ENCODE data around the gene ITGA8. TPM values are rescaled to one million over a fixed set of nuclear protein-coding genes. Genes with fewer than 3 reads are reported as not detected.
A peak's percentile ranks its signal among the peaks of the same experiment; 100 is the strongest.
"Not testable (repeated sequence)": the region's sequence is repeated elsewhere in the genome, so short reads cannot be mapped to it uniquely, and the experiment has no call there.

ITGA8 gene
- polyA plus RNA-seq, 5 donors = 42.0 to 88.6 (median 67.3) TPM

DNA sequence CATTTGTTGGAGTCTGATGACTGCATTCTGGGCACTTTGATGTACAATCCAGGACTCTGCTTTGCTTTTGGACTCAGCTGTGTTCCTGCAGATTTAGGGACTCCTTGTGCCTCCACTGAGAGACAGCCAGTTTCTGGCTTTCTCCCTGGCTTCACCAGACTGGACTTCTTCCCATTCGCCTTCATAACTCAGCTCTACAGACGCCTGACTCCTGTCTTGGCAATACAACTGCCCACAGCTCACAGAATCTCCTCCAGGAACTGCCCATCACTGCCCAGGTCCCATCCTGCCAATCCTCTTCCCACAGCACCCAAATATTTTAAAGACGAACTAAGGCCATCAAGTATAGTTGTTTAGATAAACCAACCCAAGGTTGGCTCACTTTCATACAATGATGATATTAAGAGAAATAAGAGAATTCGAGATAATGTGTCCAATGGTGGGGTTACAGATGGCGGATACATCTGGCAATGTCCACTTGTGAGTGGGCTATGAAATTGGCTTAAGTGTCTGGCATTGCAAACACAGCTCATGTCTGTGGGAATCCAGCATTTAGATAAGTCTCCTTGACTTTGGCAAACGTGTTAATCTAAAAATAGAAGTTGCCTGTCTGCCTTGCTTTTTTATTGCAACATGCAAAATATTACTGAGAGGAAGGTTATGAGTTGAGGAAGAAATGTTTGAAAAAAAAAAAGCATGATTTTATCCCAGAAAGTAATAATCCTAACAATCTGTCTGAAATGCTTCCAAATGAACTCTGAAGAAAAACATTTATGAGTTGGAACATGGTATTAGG, 95.1 kb downstream of the ITGA8 start:
- DNase-seq = peak; percentile 78 to 81

DNA sequence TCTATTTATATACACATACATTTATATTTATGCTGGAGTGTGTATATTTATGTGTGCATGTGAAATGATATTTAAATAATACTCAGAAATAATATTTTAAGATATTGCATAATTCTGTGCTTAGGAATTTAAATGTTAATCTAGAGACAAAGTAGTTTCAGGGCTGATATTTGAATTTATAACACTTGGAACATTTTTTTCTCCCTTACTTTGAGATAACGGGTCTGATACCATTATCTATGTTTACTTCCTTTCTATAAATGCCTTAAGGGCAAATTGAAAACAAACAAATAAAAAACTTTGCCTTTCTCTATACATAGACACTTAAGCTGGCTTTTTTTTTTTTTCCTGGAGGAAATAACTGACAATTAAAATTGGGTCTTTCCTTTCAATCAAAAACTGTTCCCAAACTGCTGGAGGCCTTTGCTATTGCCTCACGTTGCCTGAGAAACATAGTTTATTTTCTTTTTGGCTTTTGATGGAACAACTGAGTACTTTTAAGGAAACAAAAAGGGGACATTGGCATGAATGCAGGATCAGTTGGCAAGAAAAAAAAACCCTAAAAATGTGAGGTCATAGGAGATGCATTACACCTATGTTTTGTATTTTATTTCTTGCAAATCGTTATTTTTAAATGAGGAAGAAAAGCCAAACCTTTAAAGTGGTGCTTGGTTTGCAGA, 98.7 kb downstream of the ITGA8 start:
- peak in 1 of 2 donors; percentile 40 for DNase-seq

GRCh38 chr10:15620337-15620736, 99.4 kb downstream of the ITGA8 start:
- no peak for DNase-seq

DNA sequence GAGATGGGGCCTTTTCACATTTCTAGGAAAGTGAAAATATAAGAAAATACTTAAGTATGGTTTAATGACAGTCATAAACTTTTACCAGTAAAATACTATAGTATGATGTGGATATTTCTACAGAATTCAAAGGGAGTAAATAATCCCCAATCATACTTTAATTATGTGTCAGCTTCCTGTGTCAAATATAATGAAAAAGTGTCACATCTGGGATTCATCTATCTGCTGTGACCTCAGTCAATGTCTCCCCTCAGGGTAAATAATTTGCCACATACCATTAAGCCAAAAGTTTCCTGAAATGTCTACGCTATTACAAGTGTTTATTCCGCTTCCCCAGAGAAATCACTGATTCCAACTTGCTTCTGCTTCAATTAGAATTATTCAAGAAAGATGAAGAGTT, 110.5 kb downstream of the ITGA8 start:
- DNase-seq = no peak

DNA sequence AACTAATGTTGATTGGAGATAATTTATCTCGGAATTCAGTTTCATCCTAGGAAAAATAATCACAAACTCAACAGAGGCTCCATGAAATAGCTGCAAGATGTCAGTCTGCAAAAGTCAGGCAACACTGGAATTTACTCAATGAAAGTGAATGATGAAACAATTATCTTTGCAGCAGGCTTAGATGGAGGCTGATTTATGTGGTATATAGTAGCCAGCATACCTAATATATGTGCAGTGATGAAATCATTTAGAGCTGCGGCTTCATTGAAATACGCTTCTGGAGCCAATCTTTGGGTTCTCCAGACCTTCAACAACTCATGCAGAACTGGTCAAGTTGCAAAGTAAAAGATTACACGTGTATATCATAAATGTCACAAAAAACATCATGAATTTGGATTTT, 113.3 kb downstream of the ITGA8 start:
- no peak for DNase-seq

DNA sequence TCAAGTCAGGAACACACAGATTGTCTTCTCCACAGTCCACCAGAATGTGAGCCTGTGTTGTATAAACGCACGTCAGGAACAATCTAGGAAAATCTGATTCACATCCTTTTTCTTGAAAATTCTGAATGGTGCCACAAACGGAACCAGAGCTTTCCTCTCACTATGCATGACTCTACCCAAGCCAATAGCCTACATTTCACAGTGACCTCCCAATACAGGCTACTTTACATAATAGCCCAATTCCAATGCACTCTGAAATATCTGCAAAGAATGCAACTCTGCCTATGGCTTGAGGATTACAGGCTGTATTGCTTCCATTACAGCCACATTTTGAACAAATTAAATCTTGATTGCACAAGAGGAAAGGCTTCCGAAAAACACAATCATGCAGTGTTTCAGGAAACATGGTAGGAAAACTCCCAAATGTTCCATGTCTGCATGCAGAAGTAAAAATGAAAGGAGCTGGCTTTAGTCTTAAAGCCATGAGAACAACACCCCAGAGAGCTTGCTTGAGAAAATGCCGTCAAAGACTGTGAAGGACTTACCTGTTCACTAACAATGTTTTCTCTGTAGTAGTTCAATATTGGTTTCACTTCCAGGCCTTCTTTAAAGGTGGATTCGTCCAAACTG, 113.9 kb downstream of the ITGA8 start:
- no peak for DNase-seq

GRCh38 chr10:15603446-15604011, 116.2 kb downstream of the ITGA8 start:
- no peak for DNase-seq

DNA sequence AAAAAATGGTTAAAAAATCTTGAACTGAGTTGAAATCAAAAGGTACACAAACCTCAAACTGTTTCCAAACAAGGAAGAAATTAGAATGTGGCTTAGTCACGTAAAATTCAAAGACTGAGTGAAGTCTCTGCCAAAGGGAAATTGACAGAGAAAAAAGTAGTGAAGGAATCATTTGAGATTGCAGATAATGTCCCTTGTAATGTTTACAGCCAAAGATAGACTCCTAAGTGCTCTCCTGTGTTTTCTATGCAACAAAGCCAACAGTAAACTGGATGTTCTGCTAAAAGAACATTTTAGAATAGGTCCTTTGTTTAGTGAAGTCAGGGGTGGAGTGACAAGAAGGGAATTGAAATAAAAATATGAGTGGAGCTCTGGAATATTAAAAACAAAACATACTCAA, 117.9 kb downstream of the ITGA8 start:
- DNase-seq = no peak

DNA sequence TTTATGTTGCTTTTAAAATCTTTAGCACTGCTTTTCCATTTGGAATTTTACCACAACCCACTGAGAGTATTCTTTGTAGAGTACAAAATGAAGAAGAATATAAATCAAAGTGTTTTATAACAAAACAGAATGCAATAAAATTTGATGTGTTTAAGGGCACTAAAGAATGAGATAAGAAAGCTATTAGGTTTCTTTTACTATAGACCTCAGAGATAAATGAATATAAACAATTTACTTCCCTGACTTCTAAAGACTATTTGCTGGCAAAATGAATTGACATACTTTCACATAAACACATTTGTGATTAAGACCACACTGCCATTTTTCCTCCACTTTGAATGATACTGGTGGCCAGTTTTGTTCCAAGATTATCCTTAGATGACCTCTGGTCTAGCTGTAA, 124.5 kb downstream of the ITGA8 start:
- no peak for DNase-seq

DNA sequence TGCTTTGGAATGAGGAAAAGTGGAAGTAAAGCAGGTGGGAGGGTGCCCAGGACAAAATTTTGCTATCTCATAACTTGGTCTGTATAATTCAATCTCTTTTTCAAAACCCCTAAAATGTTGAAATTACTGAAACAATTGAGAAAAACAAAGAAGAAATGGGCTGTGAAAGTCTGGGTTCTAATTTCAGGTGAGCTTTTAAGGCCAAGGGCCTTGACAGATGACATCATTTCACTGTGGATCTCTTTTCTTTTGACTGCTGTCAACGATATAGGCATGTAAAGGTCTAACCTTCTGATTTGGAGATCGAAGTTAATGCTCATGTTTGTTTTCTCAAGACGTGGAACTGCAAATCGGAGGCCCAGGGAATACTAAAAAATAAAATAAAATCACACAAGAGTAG, 127.8 kb downstream of the ITGA8 start:
- no peak for DNase-seq

GRCh38 chr10:15591431-15591830, 128.3 kb downstream of the ITGA8 start:
- no peak for DNase-seq

- DNase-seq = peak in 1 of 2 donors; percentile 19
These were observed 130.8 kb downstream of the ITGA8 start for GRCh38 chr10:15588635-15589508.

GRCh38 chr10:15588151-15588550, 131.6 kb downstream of the ITGA8 start:
- no peak for DNase-seq

GRCh38 chr10:15587271-15587670, 132.5 kb downstream of the ITGA8 start:
- DNase-seq = no peak

GRCh38 chr10:15585303-15585715, 134.4 kb downstream of the ITGA8 start:
- peak; percentile 40 to 57 for DNase-seq

- DNase-seq = not testable (repeated sequence)
These were observed 136.8 kb downstream of the ITGA8 start for GRCh38 chr10:15582972-15583371.

GRCh38 chr10:15579605-15580004, 140.1 kb downstream of the ITGA8 start:
- DNase-seq = no peak

DNA sequence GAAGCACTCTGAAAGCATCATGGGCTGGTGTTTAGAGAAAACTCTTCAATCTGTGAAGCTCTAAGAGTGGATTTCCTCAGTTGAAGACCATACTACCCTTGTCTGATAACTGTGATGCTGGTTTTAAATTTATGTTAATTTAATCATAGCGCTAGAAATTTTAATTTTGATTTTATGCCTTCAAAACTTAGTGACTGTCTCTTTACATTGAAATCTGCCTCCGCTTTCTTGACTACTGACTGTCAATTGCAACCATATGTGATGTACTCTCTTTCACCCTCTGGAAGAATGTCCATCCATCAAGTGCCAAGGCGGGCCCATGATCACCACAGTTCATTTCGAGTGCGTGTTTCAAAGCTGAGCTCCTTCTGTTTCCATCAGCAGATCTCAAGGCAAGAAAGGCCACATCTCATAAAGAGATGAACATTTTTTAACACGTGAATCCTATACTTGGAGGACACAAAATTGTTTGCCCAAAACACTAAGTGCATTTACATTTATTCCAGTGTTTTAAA, 147.1 kb downstream of the ITGA8 start:
- no peak for DNase-seq

GRCh38 chr10:15571575-15571974, 148.1 kb downstream of the ITGA8 start:
- DNase-seq = peak; percentile 71 to 77

- DNase-seq = no peak
These were observed 148.9 kb downstream of the ITGA8 start for GRCh38 chr10:15570738-15571339.

DNA sequence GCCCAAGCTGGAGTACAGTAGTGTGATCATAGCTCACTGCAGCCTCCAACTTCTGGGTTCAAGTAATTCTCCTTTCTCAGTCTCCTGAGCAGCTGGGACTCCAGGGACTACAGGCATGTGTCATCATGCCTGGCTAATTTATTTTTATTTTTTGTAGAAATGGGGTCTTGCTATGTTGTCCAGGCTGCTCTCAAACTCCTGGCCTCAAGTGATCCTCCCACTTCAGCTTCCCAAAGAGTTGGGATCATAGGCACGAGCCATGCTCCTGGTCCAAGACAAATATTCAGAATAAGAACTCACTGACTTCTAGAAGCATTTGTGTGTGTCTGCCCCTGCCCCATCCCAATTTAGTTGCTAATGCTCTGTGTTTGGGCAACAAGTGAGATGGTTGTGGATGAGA, 151.8 kb downstream of the ITGA8 start:
- no peak for DNase-seq

Data from right lung (tissue), 5 donors.